ENCODE data around the gene GPA33.

GPA33 gene

DNA sequence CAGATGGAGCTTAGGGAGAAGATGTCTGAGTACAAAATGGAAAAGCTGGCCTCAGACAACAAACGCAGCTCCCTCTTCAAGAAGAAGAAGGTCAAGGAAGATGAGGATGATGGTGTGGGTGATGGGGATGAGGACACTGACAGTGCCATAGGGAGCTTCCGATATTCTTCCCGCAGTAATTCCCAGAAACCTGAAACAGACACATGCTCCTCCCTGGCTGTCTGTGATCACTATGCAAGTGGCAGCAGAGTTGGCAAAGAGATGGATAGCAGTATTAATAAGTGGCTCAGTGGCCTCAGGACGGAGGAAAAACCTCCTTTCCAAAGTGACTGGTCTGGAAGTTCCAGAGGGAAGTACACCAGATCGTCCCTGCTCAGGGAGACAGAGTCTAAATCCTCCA lies 37.5 kb upstream of the GPA33 start:
- Histone ChIP-seq H3K36me3 (ENCODE audit: control insufficient read depth in 1 of 2, insufficient read depth in 2 of 2, low read length in 2 of 2) (no peaks in the 10 kb centered on the region), H3K27ac (ENCODE audit: low read length) (no peak overlapping the region), H3K9me3 (ENCODE audit: control insufficient read depth in 1 of 2, low read length in 2 of 2) (no peaks in the 10 kb centered on the region), H3K27me3 (ENCODE audit: low read depth, low read length) (no peaks in the 10 kb centered on the region), H3K4me3 (ENCODE audit: low read depth in 1 of 2, low read length in 2 of 2) (no peak overlapping the region), H3K4me1 (ENCODE audit: control insufficient read depth in 1 of 2, insufficient read depth in 2 of 2, low read length in 2 of 2) (no peaks in the 10 kb centered on the region)

DNA sequence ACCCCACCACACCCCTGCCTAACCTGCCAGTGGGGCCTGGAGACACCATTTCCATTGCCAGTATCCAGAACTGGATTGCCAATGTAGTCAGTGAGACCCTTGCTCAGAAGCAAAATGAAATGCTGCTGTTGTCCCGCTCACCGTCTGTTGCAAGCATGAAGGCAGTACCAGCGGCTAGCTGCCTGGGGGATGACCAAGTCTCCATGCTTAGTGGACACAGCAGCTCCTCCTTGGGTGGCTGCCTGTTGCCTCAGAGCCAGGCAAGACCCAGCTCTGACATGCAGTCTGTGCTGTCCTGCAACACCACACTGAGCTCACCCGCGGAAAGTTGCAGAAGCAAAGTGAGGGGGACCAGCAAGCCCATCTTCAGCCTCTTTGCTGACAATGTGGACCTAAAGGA lies 37.1 kb upstream of the GPA33 start:
- Histone ChIP-seq H3K9me3 (ENCODE audit: control insufficient read depth in 1 of 2, low read length in 2 of 2) (no peaks in the 10 kb centered on the region), H3K4me1 (ENCODE audit: control insufficient read depth in 1 of 2, insufficient read depth in 2 of 2, low read length in 2 of 2) (no peaks in the 10 kb centered on the region), H3K27ac (ENCODE audit: low read length) (no peak overlapping the region), H3K4me3 (ENCODE audit: low read depth in 1 of 2, low read length in 2 of 2) (no peak overlapping the region), H3K27me3 (ENCODE audit: low read depth, low read length) (no peaks in the 10 kb centered on the region), H3K36me3 (ENCODE audit: control insufficient read depth in 1 of 2, insufficient read depth in 2 of 2, low read length in 2 of 2) (no peaks in the 10 kb centered on the region)

DNA sequence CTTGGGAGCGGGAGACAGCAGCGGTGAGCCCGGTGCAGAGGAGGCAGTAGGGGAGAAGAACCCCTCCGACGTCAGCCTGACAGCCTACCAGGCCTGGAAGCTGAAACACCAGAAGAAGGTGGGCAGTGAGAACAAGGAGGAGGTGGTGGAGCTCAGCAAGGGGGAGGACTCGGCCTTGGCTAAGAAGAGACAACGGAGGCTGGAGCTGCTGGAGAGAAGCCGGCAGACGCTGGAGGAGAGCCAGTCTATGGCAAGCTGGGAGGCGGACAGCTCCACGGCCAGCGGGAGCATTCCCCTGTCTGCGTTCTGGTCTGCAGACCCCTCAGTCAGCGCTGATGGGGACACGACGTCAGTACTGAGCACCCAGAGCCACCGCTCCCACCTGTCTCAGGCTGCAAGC lies 36.6 kb upstream of the GPA33 start:
- no peaks in the 10 kb centered on the region for H3K4me1 ChIP-seq (ENCODE audit: control insufficient read depth in 1 of 2, insufficient read depth in 2 of 2, low read length in 2 of 2)
- no peaks in the 10 kb centered on the region for H3K27me3 ChIP-seq (ENCODE audit: low read depth, low read length)
- H3K4me3 ChIP-seq (ENCODE audit: low read depth in 1 of 2, low read length in 2 of 2), result no peak overlapping the region
- H3K27ac ChIP-seq (ENCODE audit: low read length), result no peak overlapping the region
- no peaks in the 10 kb centered on the region for H3K9me3 ChIP-seq (ENCODE audit: control insufficient read depth in 1 of 2, low read length in 2 of 2)
- H3K36me3 ChIP-seq (ENCODE audit: control insufficient read depth in 1 of 2, insufficient read depth in 2 of 2, low read length in 2 of 2), result no peaks in the 10 kb centered on the region

DNA sequence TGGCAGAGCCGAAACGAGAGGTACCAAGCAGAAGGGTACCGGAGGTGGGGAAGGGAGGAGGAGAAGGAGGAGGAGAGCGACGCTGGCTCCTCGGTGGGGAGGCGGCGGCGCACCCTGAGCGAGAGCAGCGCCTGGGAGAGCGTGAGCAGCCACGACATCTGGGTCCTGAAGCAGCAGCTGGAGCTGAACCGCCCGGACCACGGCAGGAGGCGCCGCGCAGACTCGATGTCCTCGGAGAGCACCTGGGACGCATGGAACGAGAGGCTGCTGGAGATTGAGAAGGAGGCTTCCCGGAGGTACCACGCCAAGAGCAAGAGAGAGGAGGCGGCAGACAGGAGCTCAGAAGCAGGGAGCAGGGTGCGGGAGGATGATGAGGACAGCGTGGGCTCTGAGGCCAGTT lies 36.1 kb upstream of the GPA33 start:
- Histone ChIP-seq H3K36me3 (ENCODE audit: control insufficient read depth in 1 of 2, insufficient read depth in 2 of 2, low read length in 2 of 2) (no peaks in the 10 kb centered on the region), H3K4me1 (ENCODE audit: control insufficient read depth in 1 of 2, insufficient read depth in 2 of 2, low read length in 2 of 2) (peaks cover 0 to 4% of the 10 kb centered on the region in 2 donors), H3K27me3 (ENCODE audit: low read depth, low read length) (no peaks in the 10 kb centered on the region), H3K27ac (ENCODE audit: low read length) (no peak overlapping the region), H3K4me3 (ENCODE audit: low read depth in 1 of 2, low read length in 2 of 2) (no peak overlapping the region), H3K9me3 (ENCODE audit: control insufficient read depth in 1 of 2, low read length in 2 of 2) (no peaks in the 10 kb centered on the region)

DNA sequence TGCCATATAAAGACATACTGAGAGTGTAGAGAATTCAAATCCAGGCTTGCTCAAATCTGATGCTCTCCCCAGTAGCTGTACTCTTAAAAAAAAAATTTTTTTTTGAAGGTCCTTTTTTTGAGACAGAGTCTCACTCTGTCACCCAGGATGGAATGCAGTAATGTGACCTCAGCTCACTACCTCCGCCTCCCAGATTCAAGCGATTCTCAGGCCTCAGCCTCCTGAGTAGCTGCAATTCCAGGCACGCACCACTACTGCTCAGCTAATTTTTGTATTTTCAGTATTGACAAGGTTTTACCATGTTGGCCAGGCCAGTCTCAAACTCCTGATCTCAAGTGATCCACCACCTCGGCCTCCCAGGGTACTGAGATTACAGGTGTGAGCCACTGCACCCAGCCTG lies 32.4 kb upstream of the GPA33 start:
- no peaks in the 10 kb centered on the region for H3K27me3 ChIP-seq (ENCODE audit: low read depth, low read length)
- H3K9me3 ChIP-seq (ENCODE audit: control insufficient read depth in 1 of 2, low read length in 2 of 2), result no peaks in the 10 kb centered on the region
- no peak overlapping the region for H3K4me3 ChIP-seq (ENCODE audit: low read depth in 1 of 2, low read length in 2 of 2)
- no peaks in the 10 kb centered on the region for H3K36me3 ChIP-seq (ENCODE audit: control insufficient read depth in 1 of 2, insufficient read depth in 2 of 2, low read length in 2 of 2)
- H3K4me1 ChIP-seq (ENCODE audit: control insufficient read depth in 1 of 2, insufficient read depth in 2 of 2, low read length in 2 of 2), result peaks cover 0 to 8% of the 10 kb centered on the region in 2 donors
- H3K27ac ChIP-seq (ENCODE audit: low read length), result no peak overlapping the region

DNA sequence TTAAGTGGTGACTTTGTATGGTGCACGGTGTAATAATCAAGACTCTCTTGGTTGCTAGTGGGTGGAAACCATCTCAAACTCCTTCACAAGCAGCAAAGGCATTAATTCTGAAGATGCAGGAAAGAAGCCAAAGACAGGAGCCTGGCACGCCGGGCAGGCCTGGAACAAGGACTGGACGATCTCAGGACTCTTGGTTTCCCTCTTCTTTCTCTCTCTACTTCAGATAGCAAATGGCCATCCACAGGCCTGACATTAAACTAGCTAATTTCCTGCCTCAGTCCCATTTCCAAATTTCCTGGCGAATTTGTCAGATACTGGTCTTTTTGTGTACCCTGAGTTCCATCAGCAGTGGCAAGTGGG lies 31.9 kb upstream of the GPA33 start:
- H3K4me3 ChIP-seq (ENCODE audit: low read depth in 1 of 2, low read length in 2 of 2), result no peak overlapping the region
- no peaks in the 10 kb centered on the region for H3K36me3 ChIP-seq (ENCODE audit: control insufficient read depth in 1 of 2, insufficient read depth in 2 of 2, low read length in 2 of 2)
- no peaks in the 10 kb centered on the region for H3K9me3 ChIP-seq (ENCODE audit: control insufficient read depth in 1 of 2, low read length in 2 of 2)

DNA sequence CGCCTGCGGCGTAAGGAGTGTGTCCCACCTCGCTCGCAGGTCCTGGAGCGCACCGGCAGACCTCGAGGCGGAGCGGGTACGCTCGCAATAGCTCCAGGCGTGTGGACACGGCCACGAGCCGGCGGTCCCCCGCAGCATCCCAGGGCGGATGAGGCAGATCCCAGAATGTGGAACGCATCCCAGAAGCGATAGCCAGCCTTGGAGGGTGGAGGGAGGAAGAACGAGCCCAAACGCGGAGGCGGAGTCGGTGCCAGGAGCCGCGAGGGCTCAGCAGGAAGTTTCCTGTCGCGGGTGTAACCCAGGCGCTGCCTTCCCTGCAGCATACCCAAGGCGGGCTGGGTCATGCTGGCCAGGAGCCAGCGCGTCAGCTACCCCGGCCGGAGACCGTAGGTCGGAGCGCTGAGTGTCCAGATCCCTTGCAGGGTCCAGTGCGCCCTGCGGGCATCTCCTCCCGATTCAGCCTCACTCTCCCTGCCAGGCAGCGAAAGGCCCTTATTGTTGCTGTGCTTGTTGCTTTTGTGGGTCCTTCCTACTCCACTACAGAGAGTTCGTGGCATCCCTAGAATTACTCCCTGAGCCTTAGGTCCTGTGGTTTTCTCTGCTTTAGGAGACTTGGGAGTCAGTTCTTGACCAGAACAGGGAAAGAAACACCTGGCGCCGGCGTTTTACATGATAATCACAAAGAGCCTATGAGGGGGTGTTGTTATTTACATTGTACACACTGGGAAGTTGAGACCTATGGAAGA lies 31.4 kb upstream of the GPA33 start:
- H3K4me3 ChIP-seq (ENCODE audit: low read depth in 1 of 2, low read length in 2 of 2), result peak overlapping the region; percentile 51 to 62

More for the DNA sequence above, 31.9 kb upstream of the GPA33 start:
- no peaks in the 10 kb centered on the region for H3K27me3 ChIP-seq (ENCODE audit: low read depth, low read length)
- H3K4me1 ChIP-seq (ENCODE audit: control insufficient read depth in 1 of 2, insufficient read depth in 2 of 2, low read length in 2 of 2), result peaks cover 0 to 8% of the 10 kb centered on the region in 2 donors
- H3K27ac ChIP-seq (ENCODE audit: low read length), result no peak overlapping the region

DNA sequence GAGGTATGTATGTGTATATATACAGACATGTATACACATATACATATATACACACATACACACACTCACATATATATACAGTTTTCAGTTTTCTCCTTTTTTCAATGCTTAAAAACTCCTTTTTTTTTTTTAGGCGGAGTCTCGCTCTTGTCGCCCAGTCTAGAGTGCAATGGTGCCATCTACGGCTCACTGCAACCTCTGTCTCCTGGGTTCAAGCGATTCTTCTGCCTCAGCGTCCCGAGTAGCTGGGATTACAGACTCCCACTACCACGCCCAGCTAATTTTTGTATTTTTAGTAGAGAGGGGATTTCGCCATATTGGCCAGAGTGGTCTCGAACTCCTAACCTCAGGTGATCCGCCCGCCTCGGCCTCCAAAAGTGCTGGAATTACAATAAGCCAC lies 30.7 kb upstream of the GPA33 start:
- H3K4me3 ChIP-seq (ENCODE audit: low read depth in 1 of 2, low read length in 2 of 2), result peak overlapping the region; percentile 51 to 62
- H3K9me3 ChIP-seq (ENCODE audit: control insufficient read depth in 1 of 2, low read length in 2 of 2), result no peaks in the 10 kb centered on the region
- H3K4me1 ChIP-seq (ENCODE audit: control insufficient read depth in 1 of 2, insufficient read depth in 2 of 2, low read length in 2 of 2), result peaks cover 0 to 8% of the 10 kb centered on the region in 2 donors
- no peaks in the 10 kb centered on the region for H3K36me3 ChIP-seq (ENCODE audit: control insufficient read depth in 1 of 2, insufficient read depth in 2 of 2, low read length in 2 of 2)
- H3K27me3 ChIP-seq (ENCODE audit: low read depth, low read length), result no peaks in the 10 kb centered on the region
- no peak overlapping the region for H3K27ac ChIP-seq (ENCODE audit: low read length)

More for the DNA sequence above, 31.4 kb upstream of the GPA33 start:
- H3K36me3 ChIP-seq (ENCODE audit: control insufficient read depth in 1 of 2, insufficient read depth in 2 of 2, low read length in 2 of 2), result no peaks in the 10 kb centered on the region
- H3K27me3 ChIP-seq (ENCODE audit: low read depth, low read length), result no peaks in the 10 kb centered on the region
- peaks cover 0 to 8% of the 10 kb centered on the region in 2 donors for H3K4me1 ChIP-seq (ENCODE audit: control insufficient read depth in 1 of 2, insufficient read depth in 2 of 2, low read length in 2 of 2)
- H3K9me3 ChIP-seq (ENCODE audit: control insufficient read depth in 1 of 2, low read length in 2 of 2), result no peaks in the 10 kb centered on the region
- H3K27ac ChIP-seq (ENCODE audit: low read length), result no peak overlapping the region

DNA sequence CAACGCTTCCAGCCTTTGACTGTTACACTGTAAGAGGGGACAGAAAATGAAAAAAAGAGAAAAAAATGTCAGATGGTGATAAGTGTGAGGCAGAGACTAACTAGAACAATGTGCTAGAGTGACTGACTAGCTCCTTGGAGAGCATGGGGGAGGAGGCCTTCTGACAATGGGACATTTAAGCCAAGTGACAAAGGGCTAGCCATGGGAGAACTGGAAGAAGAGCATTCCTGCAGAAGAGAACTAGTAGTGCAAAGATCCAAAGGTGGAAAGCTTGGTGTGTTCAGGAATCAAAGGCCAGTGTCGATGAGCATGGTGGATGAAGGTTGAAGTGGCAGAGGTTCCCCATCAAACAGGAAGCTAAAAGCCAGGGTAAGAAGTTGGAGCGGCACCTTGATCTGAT lies 29.5 kb upstream of the GPA33 start:
- Histone ChIP-seq H3K27me3 (ENCODE audit: low read depth, low read length) (no peaks in the 10 kb centered on the region), H3K4me1 (ENCODE audit: control insufficient read depth in 1 of 2, insufficient read depth in 2 of 2, low read length in 2 of 2) (peaks cover 0 to 8% of the 10 kb centered on the region in 2 donors), H3K36me3 (ENCODE audit: control insufficient read depth in 1 of 2, insufficient read depth in 2 of 2, low read length in 2 of 2) (no peaks in the 10 kb centered on the region), H3K9me3 (ENCODE audit: control insufficient read depth in 1 of 2, low read length in 2 of 2) (no peaks in the 10 kb centered on the region), H3K4me3 (ENCODE audit: low read depth in 1 of 2, low read length in 2 of 2) (no peak overlapping the region), H3K27ac (ENCODE audit: low read length) (no peak overlapping the region)

DNA sequence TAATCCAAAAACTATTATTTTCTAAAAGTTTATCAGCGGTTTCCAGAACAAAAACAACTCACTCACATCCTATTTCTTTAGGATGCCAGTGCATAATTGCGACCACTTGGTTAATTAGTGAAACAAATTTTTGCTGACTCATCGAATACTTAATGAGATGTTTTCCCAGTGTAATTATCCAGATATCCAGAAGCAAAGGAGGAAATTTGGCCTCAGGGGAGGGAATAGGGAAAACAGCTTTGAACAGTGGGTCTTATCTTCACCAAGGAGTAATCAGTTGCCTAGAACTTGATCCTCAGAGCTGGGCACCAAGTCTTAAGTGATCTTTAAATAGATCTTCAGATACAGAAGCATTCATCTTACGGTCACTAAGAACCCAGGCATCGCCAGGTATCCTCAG lies 28.0 kb upstream of the GPA33 start:
- H3K36me3 ChIP-seq (ENCODE audit: control insufficient read depth in 1 of 2, insufficient read depth in 2 of 2, low read length in 2 of 2), result no peaks in the 10 kb centered on the region
- no peaks in the 10 kb centered on the region for H3K9me3 ChIP-seq (ENCODE audit: control insufficient read depth in 1 of 2, low read length in 2 of 2)
- no peak overlapping the region for H3K4me3 ChIP-seq (ENCODE audit: low read depth in 1 of 2, low read length in 2 of 2)
- H3K4me1 ChIP-seq (ENCODE audit: control insufficient read depth in 1 of 2, insufficient read depth in 2 of 2, low read length in 2 of 2), result peaks cover 0 to 8% of the 10 kb centered on the region in 2 donors
- no peak overlapping the region for H3K27ac ChIP-seq (ENCODE audit: low read length)
- no peaks in the 10 kb centered on the region for H3K27me3 ChIP-seq (ENCODE audit: low read depth, low read length)

DNA sequence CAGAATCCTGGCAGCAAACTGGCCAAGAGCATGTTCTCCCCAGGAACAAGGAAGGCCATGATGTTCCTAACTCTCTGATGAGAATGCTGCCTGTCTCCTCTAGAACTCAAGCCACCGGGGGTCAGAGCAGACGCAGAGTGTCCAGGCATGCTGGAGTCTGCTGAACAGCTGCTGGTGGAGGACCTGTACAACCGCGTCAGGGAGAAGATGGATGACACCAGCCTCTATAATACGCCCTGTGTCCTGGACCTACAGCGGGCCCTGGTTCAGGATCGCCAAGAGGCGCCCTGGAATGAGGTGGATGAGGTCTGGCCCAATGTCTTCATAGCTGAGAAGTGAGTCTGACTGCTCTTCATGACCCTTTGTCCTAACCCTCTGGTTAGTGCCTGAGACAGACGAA lies 27.0 kb upstream of the GPA33 start:
- Histone ChIP-seq H3K27me3 (ENCODE audit: low read depth, low read length) (no peaks in the 10 kb centered on the region), H3K36me3 (ENCODE audit: control insufficient read depth in 1 of 2, insufficient read depth in 2 of 2, low read length in 2 of 2) (no peaks in the 10 kb centered on the region)

DNA sequence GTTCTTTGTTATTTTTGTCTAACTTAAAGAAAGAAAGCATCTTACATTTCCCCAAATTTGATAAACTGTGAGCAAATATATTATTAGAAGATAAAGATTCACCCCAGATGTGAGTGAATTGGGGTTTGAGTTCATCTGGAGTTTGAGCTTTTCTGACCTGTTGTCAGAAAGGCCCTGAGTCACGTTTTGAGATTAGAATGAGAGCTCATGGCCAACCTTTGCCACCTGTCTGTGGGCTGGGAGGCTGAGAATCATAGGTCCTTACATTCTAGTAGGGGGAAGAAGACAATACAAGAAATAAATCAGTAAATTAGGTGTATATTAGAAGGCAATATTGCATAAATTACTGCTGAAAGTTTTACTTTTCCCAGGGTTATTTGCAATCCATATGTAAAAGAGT lies 26.0 kb upstream of the GPA33 start:
- Histone ChIP-seq H3K27me3 (ENCODE audit: low read depth, low read length) (no peaks in the 10 kb centered on the region), H3K27ac (ENCODE audit: low read length) (no peak overlapping the region), H3K4me1 (ENCODE audit: control insufficient read depth in 1 of 2, insufficient read depth in 2 of 2, low read length in 2 of 2) (peaks cover 0 to 3% of the 10 kb centered on the region in 2 donors), H3K9me3 (ENCODE audit: control insufficient read depth in 1 of 2, low read length in 2 of 2) (no peaks in the 10 kb centered on the region), H3K4me3 (ENCODE audit: low read depth in 1 of 2, low read length in 2 of 2) (no peak overlapping the region), H3K36me3 (ENCODE audit: control insufficient read depth in 1 of 2, insufficient read depth in 2 of 2, low read length in 2 of 2) (no peaks in the 10 kb centered on the region)

More for the DNA sequence above, 27.0 kb upstream of the GPA33 start:
- H3K4me1 ChIP-seq (ENCODE audit: control insufficient read depth in 1 of 2, insufficient read depth in 2 of 2, low read length in 2 of 2), result peaks cover 0 to 8% of the 10 kb centered on the region in 2 donors
- H3K4me3 ChIP-seq (ENCODE audit: low read depth in 1 of 2, low read length in 2 of 2), result no peak overlapping the region
- H3K9me3 ChIP-seq (ENCODE audit: control insufficient read depth in 1 of 2, low read length in 2 of 2), result no peaks in the 10 kb centered on the region
- H3K27ac ChIP-seq (ENCODE audit: low read length), result no peak overlapping the region

All from muscle layer of duodenum (tissue), 2 donors.